Gastroesophageal sphincter (tissue), 4 donors: Measurements from ENCODE around the gene TTC19. TPM values are rescaled to one million over a fixed set of nuclear protein-coding genes. Genes with fewer than 3 reads are reported as not detected.

Source experiments
- ATAC-seq: fragments of 150-250 bp; one replicate; pipeline ENCODE4 v1.9.1; 2016; ENCODE audit warnings: mild to moderate bottlenecking, moderate library complexity
- H3K27ac ChIP-seq, 4 donors: fragments of 200-600 bp; sonication (generic) in 3 of 4; 1 replicate in 3 of 4; 2 replicates in 1 of 4; pipeline ENCODE4 v1.5.1; 2016 to 2019
- H3K27me3 ChIP-seq: fragments of 200-600 bp; sonication (generic); one replicate; pipeline ENCODE4 v1.5.1; 2019
- H3K36me3 ChIP-seq, 2 donors: fragments of 200-600 bp; sonication (generic); one replicate each; pipeline ENCODE4 v1.5.1; 2019; ENCODE audit warnings: control low read depth in 1 of 2
- H3K4me1 ChIP-seq, 3 donors: fragments of 200-600 bp; sonication (generic); 1 replicate in 2 of 3; 2 replicates in 1 of 3; pipeline ENCODE4 v1.5.1; 2016 to 2019; ENCODE audit warnings: control low read depth in 2 of 3
- H3K4me3 ChIP-seq, 2 donors: fragments of 200-600 bp; sonication (generic); one replicate each; pipeline ENCODE4 v1.5.1; 2019; ENCODE audit warnings: mild to moderate bottlenecking in 1 of 2, moderate library complexity in 1 of 2
- H3K9me3 ChIP-seq, 3 donors: fragments of 200-600 bp; sonication (generic); one replicate each; pipeline ENCODE4 v1.5.1; 2017 to 2019; ENCODE audit warnings: control low read depth in 2 of 3
- EP300 ChIP-seq: sonication (generic); formaldehyde crosslinking; IDR thresholded peaks from one replicate; pipeline ENCODE4 v1.6.1; 2017; ENCODE audit warnings: antibody characterized with exemption, mild to moderate bottlenecking
- POLR2A ChIP-seq, 2 donors: fragments of 450-650 bp; IDR thresholded peaks; one replicate each; pipeline ENCODE4 v1.6.1; 2017; ENCODE audit warnings: antibody characterized with exemption in 2 of 2, mild to moderate bottlenecking in 2 of 2, moderate library complexity in 1 of 2
- POLR2AphosphoS5 ChIP-seq: sonication (generic); formaldehyde crosslinking; IDR thresholded peaks from one replicate; pipeline ENCODE4 v1.6.1; 2017; ENCODE audit warnings: antibody characterized with exemption
- WGBS, 2 donors: methylation state at CpG; one replicate each; pipeline ENCODE4 v1.1.5; 2018; ENCODE audit warnings: low coverage in 1 of 2; 5-methylcytosine and 5-hydroxymethylcytosine counted together
- total RNA-seq, 4 donors: library from RNA; depleted of rRNA; stranded (reverse); fragments of >200 nt; gene quantifications; one replicate each; pipeline ENCODE4 v1.1.0, GENCODE V29; 2016
- TF ChIP-seq, protein P1 (sequence below), 4 experiments: fragments of 200-600 bp in 2 of 4; fragments of 450-650 bp in 2 of 4; sonication (generic) in 1 of 4; IDR thresholded peaks; one replicate each; pipeline ENCODE4 v1.5.1; 2017 to 2019; ENCODE audit warnings: antibody characterized with exemption in 4 of 4, mild to moderate bottlenecking in 2 of 4, moderate library complexity in 2 of 4

Gene TTC19
- total RNA-seq, 4 donors from 2014 or later = 22.1 to 57.1 (median 40.0) TPM

DNA sequence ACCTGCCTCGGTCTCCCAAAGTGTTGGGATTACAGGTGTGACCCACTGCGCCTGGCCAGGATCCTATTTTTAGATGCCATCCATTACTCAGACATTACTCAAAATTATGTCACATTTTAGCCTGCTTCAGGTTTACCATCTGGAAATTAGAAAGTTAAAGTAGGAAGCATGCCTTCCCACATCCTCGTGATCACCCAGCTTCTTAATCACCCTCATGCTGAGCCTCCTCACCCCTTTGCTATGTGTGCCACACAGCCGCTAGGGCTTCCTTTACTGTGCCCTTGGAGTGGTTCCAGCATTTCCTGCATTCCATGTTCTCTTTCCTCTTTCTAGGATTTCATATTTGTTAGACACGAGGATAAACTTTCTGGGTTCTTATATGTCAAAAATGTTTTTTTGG, 45.4 kb upstream of the TTC19 start:
- no peak overlapping the region for H3K4me3 ChIP-seq
- peaks cover 0 to 8% (median 0%) of the 10 kb centered on the region in 3 donors for H3K4me1 ChIP-seq
- ATAC-seq = no peak
- no peaks in the 10 kb centered on the region for H3K27me3 ChIP-seq
- no peak overlapping the region for H3K27ac ChIP-seq
- H3K9me3 ChIP-seq = no peaks in the 10 kb centered on the region
- WGBS, 2 donors = 49 to 79% methylated on average over 3 to 5 of the region's 5 CpGs
- no peaks in the 10 kb centered on the region for H3K36me3 ChIP-seq
- TF ChIP-seq POLR2AphosphoS5 (no peak), EP300 (no peak), POLR2A (IDR thresholded peaks at IDR 0.05) (no peak)
- TF ChIP-seq, protein P1, sequence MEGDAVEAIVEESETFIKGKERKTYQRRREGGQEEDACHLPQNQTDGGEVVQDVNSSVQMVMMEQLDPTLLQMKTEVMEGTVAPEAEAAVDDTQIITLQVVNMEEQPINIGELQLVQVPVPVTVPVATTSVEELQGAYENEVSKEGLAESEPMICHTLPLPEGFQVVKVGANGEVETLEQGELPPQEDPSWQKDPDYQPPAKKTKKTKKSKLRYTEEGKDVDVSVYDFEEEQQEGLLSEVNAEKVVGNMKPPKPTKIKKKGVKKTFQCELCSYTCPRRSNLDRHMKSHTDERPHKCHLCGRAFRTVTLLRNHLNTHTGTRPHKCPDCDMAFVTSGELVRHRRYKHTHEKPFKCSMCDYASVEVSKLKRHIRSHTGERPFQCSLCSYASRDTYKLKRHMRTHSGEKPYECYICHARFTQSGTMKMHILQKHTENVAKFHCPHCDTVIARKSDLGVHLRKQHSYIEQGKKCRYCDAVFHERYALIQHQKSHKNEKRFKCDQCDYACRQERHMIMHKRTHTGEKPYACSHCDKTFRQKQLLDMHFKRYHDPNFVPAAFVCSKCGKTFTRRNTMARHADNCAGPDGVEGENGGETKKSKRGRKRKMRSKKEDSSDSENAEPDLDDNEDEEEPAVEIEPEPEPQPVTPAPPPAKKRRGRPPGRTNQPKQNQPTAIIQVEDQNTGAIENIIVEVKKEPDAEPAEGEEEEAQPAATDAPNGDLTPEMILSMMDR (IDR thresholded peaks at IDR 0.05) = no peak

DNA sequence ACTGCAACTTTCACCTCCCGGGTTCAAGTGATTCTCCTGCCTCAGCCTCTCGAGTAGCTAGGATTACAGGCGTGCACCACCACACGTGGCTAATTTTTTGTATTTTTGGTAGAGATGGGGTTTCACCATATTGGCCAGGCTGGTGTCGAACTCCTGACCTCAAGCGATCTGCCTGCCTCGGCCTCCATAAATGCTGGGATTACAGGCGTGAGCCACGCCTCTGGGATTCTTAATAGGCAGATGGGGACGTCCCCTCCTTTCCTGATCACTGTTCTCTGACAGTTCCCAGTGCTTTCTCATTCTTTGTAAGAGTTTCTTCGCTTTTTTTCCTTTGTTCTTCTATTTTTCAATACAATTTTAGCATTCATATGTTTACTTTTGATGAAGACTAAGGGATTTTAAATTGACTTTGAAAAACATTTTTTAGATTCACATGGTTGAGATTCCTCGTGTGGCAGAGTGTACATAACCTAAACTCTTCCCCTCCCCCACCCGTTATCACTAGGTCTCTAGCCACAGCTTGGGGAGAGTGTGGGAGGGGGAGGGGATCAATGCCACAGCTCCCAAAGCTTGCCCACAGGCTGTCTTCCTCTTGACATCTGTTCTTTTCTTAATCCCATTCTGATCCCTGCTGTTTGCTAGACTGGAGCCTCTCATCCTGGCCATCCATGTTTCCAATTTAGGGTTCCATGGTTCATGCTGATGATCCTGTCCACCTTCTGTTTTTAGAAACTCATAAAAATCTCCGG, 43.7 kb upstream of the TTC19 start:
- no peaks in the 10 kb centered on the region for H3K9me3 ChIP-seq
- H3K4me1 ChIP-seq = peaks cover 0 to 8% (median 0%) of the 10 kb centered on the region in 3 donors
- WGBS, 2 donors = 75 to 79% methylated on average over 7 to 14 of the region's 14 CpGs
- H3K27me3 ChIP-seq = no peaks in the 10 kb centered on the region
- H3K27ac ChIP-seq = no peak overlapping the region
- no peak overlapping the region for H3K4me3 ChIP-seq
- TF ChIP-seq POLR2AphosphoS5 (no peak), EP300 (no peak)
- TF ChIP-seq, protein P1 (IDR thresholded peaks at IDR 0.05) = no peak
- no peak for ATAC-seq
- H3K36me3 ChIP-seq = no peaks in the 10 kb centered on the region

DNA sequence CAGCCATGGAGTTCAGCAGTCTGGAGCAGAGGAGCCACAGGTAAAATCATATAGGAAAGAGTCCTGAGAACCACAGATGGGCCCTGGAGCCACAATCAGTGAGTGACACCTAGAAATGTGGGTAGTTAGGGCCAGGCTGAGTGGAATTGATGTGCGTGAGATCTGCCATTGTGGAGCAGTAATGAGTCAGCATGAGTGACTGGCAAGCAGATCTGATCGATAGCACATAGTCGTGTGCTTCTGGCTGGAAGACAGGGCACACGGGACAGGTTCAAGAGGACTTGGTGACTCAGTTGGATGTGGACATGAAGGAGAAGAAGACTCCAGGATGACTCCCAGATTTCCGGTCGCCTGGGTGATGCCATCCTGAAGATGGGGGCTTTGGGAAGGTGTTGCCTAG, 42.4 kb upstream of the TTC19 start:
- no peak for ATAC-seq
- Histone ChIP-seq H3K27me3 (no peaks in the 10 kb centered on the region), H3K36me3 (no peaks in the 10 kb centered on the region), H3K4me3 (no peak overlapping the region), H3K4me1 (peaks cover 0 to 8% (median 0%) of the 10 kb centered on the region in 3 donors), H3K27ac (no peak overlapping the region), H3K9me3 (no peaks in the 10 kb centered on the region)
- TF ChIP-seq EP300 (no peak), POLR2AphosphoS5 (no peak), POLR2A (IDR thresholded peaks at IDR 0.05) (no peak)
- TF ChIP-seq, protein P1 (IDR thresholded peaks at IDR 0.05) = no peak
- WGBS, 2 donors = 82 to 100% methylated on average over 3 to 5 of the region's 6 CpGs

DNA sequence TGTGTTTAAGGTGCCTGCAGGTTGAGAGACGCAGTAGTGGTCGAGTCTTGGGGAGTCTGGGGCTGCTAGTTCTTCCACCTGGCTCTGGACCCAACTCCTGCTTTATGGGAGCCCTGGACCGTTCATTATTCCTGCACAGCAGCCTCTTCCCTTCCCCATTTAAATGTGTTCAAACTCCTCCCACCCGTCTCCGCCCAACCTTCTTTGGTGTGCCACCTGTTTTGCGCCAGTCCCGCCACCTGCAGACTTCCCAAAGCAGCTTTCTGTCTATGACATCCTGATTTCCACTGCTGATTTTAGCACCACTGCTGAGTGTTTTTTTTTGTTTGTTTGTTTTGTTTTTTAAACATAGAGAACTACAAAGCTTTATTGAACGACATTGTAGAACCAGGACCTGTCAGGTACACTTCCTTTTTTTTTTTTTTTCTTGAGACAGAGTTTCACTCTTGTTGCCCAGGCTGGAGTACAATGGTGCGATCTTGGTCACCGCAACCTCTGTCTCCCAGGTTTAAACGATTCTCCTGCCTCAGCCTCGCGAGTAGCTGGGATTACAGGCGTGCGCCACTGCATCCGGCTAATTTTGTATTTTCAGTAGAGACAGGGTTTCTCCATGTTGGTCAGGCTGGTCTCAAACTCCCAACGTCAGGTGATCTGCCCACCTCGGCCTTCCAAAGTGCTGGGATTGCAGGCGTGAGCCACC, 41.9 kb upstream of the TTC19 start:
- peaks cover 0 to 8% (median 0%) of the 10 kb centered on the region in 3 donors for H3K4me1 ChIP-seq
- no peaks in the 10 kb centered on the region for H3K36me3 ChIP-seq
- H3K27me3 ChIP-seq = no peaks in the 10 kb centered on the region
- no peaks in the 10 kb centered on the region for H3K9me3 ChIP-seq
- WGBS, 2 donors = 92 to 96% methylated on average over 4 to 18 of the region's 19 CpGs
- no peak overlapping the region for H3K4me3 ChIP-seq
- TF ChIP-seq EP300 (no peak), POLR2A (IDR thresholded peaks at IDR 0.05) (no peak), POLR2AphosphoS5 (no peak)
- TF ChIP-seq, protein P1 (IDR thresholded peaks at IDR 0.05) = no peak
- no peak overlapping the region for H3K27ac ChIP-seq
- no peak for ATAC-seq

DNA sequence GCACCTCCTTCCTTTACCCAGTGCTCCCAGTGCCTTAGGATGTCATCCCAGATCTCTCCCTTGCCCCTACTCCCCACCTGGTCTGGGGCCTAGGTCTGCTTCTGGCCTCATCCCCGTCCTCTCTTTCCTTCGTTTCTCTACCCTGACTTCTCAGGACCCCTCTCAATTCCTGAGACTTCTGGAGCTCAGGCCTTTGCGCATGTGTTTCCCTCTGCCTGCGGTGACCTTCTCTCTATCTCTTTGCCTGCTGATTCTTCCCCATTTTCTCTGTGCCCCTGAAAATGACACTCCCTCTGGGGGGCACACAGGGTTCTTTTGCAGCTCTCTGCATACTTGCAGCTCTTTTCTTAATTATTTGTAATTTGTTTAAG, 41.2 kb upstream of the TTC19 start:
- no peak for ATAC-seq
- H3K27ac ChIP-seq = no peak overlapping the region
- 91 to 94% methylated on average over 2 to 4 of the region's 4 CpGs for WGBS, 2 donors

More for the DNA sequence above, 41.2 kb upstream of the TTC19 start:
- peaks cover 0 to 8% (median 0%) of the 10 kb centered on the region in 3 donors for H3K4me1 ChIP-seq
- H3K36me3 ChIP-seq = no peaks in the 10 kb centered on the region
- H3K27me3 ChIP-seq = no peaks in the 10 kb centered on the region
- H3K9me3 ChIP-seq = no peaks in the 10 kb centered on the region
- no peak overlapping the region for H3K4me3 ChIP-seq
- no peak for TF ChIP-seq EP300
- no peak for TF ChIP-seq POLR2A (IDR thresholded peaks at IDR 0.05)
- no peak for TF ChIP-seq POLR2AphosphoS5
- TF ChIP-seq, protein P1 (IDR thresholded peaks at IDR 0.05) = no peak
